OCI-LY3 (cell line): ENCODE measurements around the gene PRR16.

ENCODE experiments used
- H2AFZ ChIP-seq: fragments of 200-600, 300-600 bp; shearing (Covaris generic); 2 replicates; pipeline ENCODE4 v1.6.0; 2014; ENCODE audit warnings: antibody characterized with exemption, low read depth, low read length
- H3K27ac ChIP-seq: fragments of 200-600, 300-600 bp; sonication (generic); 2 replicates; pipeline ENCODE4 v1.5.1; 2014; ENCODE audit warnings: mild to moderate bottlenecking, low read length, moderate library complexity, mixed read lengths
- H3K27me3 ChIP-seq: fragments of 200-600, 300-600 bp; sonication (generic); 2 replicates; pipeline ENCODE4 v1.6.1; 2014; ENCODE audit warnings: low read depth, low read length, mixed read lengths
- H3K36me3 ChIP-seq: fragments of 200-600, 300-600 bp; sonication (generic); replicated peaks from 2 replicates; pipeline ENCODE3; 2014; ENCODE audit warnings: low read depth, low read length, mixed read lengths
- H3K4me1 ChIP-seq: fragments of 300-600, 200-600 bp; sonication (generic); 2 replicates; pipeline ENCODE4 v1.6.1; 2014; ENCODE audit warnings: low read length, mixed read lengths
- H3K4me2 ChIP-seq: fragments of 200-600, 300-600 bp; sonication (generic); 2 replicates; pipeline ENCODE4 v1.6.1; 2014; ENCODE audit warnings: low read length, mixed read lengths
- H3K4me3 ChIP-seq: fragments of 300-600, 200-600 bp; sonication (generic); 2 replicates; pipeline ENCODE4 v1.5.1; 2014; ENCODE audit warnings: antibody characterized with exemption, mild to moderate bottlenecking, low read length, moderate library complexity
- H3K79me2 ChIP-seq: fragments of 300-600, 200-600 bp; shearing (Covaris generic); 2 replicates; pipeline ENCODE4 v1.6.1; 2014; ENCODE audit warnings: mild to moderate bottlenecking, low read length, mixed read lengths
- H3K9ac ChIP-seq: fragments of 300-600, 200-600 bp; shearing (Covaris generic); 2 replicates; pipeline ENCODE4 v1.6.0; 2014; ENCODE audit warnings: mild to moderate bottlenecking, low read length, moderate library complexity
- H3K9me3 ChIP-seq: fragments of 200-600, 300-600 bp; shearing (Covaris generic); 2 replicates; pipeline ENCODE4 v1.6.1; 2014; ENCODE audit warnings: low read length, mixed read lengths; ENCODE audit not compliant: insufficient read depth
- H4K20me1 ChIP-seq: fragments of 200-600, 300-600 bp; sonication (generic); 2 replicates; pipeline ENCODE4 v1.6.1; 2016; ENCODE audit warnings: low read length, mixed read lengths; ENCODE audit not compliant: insufficient read depth
- CTCF ChIP-seq: fragments of 200-600, 300-600 bp; sonication (generic); IDR thresholded peaks from 2 replicates; pipeline ENCODE4 v1.5.1; 2014; ENCODE audit warnings: antibody characterized with exemption, low read length, low read depth
- EZH2phosphoT487 ChIP-seq: fragments of 200-600 bp; shearing (Covaris generic); IDR thresholded peaks from 2 replicates; pipeline ENCODE4 v1.6.1; 2018; ENCODE audit warnings: antibody characterized with exemption, mixed run types, low read depth

The PRR16 gene

DNA sequence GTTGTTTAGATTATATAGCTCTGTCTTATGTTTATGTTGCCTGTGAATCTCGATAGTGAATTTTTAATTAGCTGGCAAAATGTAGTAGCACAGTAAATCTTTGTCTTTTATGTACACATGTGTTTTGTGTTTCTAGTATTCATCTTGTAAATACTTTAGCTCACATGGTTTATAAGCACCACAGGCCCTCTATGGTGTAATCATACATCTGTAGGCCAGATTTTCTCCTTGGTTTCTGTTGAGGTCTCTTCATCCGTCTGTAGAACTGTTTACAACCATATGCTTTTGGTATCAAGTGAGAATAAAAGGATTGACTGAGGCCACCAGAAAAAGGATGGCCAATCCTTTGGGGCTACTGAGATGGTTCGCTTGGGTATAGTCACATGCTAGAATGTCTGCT is 45.0 kb downstream of the PRR16 start:
- no peaks in the 10 kb centered on the region for H3K9me3 ChIP-seq
- no peak overlapping the region for H2AFZ ChIP-seq
- H3K4me2 ChIP-seq: no peak overlapping the region
- H3K79me2 ChIP-seq: no peaks in the 10 kb centered on the region
- no peaks in the 10 kb centered on the region for H3K4me1 ChIP-seq
- no peak overlapping the region for H3K27ac ChIP-seq
- no peaks in the 10 kb centered on the region for H3K36me3 ChIP-seq
- no peaks in the 10 kb centered on the region for H4K20me1 ChIP-seq
- H3K4me3 ChIP-seq: no peak overlapping the region
- no peak for TF ChIP-seq CTCF
- no peak for TF ChIP-seq EZH2phosphoT487
- H3K27me3 ChIP-seq: no peaks in the 10 kb centered on the region
- H3K9ac ChIP-seq: no peak overlapping the region

DNA sequence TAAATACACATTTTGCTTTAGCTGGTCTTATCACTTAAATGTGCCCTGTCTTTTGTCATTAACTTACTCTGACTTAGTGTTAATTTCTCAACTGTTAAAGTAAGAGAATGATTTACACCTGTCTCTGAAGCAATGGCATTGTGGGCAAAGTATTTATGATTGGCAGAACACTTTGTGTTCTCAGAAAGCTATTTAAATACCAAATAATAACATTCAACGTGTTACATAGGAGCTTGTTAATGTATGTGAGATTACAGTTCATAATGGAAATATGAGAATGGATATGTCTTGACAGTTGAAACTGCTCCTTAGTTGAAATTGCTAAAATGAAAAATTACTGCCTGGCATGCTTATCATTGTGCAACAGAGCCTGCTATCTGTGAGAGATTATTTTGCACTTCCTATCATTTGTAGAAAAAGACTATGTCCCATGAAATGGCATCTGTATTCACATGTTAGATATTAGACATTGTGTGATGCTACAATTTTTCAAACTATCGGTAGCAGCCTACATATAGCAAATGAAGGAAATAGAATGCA is 46.1 kb downstream of the PRR16 start:
- Histone ChIP-seq H3K27me3 (no peaks in the 10 kb centered on the region), H3K4me3 (no peak overlapping the region), H3K27ac (no peak overlapping the region), H3K4me1 (no peaks in the 10 kb centered on the region), H3K9me3 (no peaks in the 10 kb centered on the region), H3K9ac (no peak overlapping the region), H2AFZ (no peak overlapping the region), H3K4me2 (no peak overlapping the region), H3K79me2 (no peaks in the 10 kb centered on the region), H4K20me1 (no peaks in the 10 kb centered on the region), H3K36me3 (no peaks in the 10 kb centered on the region)
- TF ChIP-seq CTCF (no peak), EZH2phosphoT487 (no peak)

DNA sequence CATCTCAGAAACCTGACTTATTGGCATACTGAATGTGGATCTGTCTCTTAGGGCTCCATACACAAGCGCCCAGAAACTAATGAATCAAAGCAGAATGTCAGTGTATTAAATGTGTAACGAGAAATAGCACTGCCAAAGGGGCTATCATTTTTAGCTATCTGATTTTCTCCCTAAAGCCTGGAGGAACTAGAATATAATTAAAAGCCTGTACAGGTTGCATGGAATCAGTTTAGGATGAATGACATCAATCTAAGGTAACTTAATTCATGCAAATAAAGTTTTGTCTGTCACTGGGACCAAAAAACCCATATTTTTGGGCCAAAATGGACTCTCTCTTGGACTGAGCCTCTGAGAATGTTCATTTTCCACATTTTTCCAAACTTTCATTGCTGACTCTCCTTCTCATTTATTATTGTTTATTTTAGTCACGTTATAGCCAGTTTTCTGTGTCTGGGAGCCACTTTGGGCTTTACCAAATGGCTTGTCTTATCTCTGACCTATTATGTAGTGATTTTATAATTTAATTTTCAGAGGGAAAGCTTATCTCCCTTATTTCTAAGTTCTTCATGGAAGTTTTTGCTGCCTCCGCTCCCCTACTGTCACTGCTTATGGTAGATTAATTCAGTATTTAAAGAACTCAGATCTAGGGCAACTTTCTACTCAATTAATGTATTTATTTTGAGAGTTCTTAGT is 47.0 kb downstream of the PRR16 start:
- no peak overlapping the region for H3K27ac ChIP-seq
- H3K4me2 ChIP-seq: no peak overlapping the region

GRCh38 chr5:120512068-120512467 is 48.0 kb downstream of the PRR16 start:
- TF ChIP-seq EZH2phosphoT487: no peak
- no peak for TF ChIP-seq CTCF
- Histone ChIP-seq H3K9me3 (no peaks in the 10 kb centered on the region), H3K27me3 (no peaks in the 10 kb centered on the region), H2AFZ (no peak overlapping the region), H3K36me3 (no peaks in the 10 kb centered on the region), H3K27ac (no peak overlapping the region), H3K4me2 (no peak overlapping the region), H3K9ac (no peak overlapping the region), H3K79me2 (no peaks in the 10 kb centered on the region), H4K20me1 (no peaks in the 10 kb centered on the region), H3K4me3 (no peak overlapping the region), H3K4me1 (no peaks in the 10 kb centered on the region)

More for the DNA sequence above, 47.0 kb downstream of the PRR16 start:
- no peaks in the 10 kb centered on the region for H4K20me1 ChIP-seq
- no peak overlapping the region for H3K4me3 ChIP-seq
- H3K4me1 ChIP-seq: no peaks in the 10 kb centered on the region
- no peaks in the 10 kb centered on the region for H3K9me3 ChIP-seq
- no peak for TF ChIP-seq CTCF
- TF ChIP-seq EZH2phosphoT487: no peak
- no peaks in the 10 kb centered on the region for H3K27me3 ChIP-seq
- no peak overlapping the region for H3K9ac ChIP-seq
- H3K36me3 ChIP-seq: no peaks in the 10 kb centered on the region
- no peak overlapping the region for H2AFZ ChIP-seq
- H3K79me2 ChIP-seq: no peaks in the 10 kb centered on the region
